Melanocyte of skin (primary cell): ENCODE data around the gene PPP1R14B. TPM values are rescaled to one million over a fixed set of nuclear protein-coding genes. Genes with fewer than 3 reads are reported as not detected.

Source experiments
- total RNA-seq, 2 donors: library from RNA; depleted of rRNA; stranded (reverse); fragments of >200 nt; gene quantifications; 2 replicates each; pipeline ENCODE4 v1.2.3, GENCODE V29; 2012

The PPP1R14B gene, protein sequence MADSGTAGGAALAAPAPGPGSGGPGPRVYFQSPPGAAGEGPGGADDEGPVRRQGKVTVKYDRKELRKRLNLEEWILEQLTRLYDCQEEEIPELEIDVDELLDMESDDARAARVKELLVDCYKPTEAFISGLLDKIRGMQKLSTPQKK
- total RNA-seq, result 100 to 1,000 TPM in 1 of 2 donors, 10 to 100 TPM in 1; 66.8 to 144 TPM

DNA sequence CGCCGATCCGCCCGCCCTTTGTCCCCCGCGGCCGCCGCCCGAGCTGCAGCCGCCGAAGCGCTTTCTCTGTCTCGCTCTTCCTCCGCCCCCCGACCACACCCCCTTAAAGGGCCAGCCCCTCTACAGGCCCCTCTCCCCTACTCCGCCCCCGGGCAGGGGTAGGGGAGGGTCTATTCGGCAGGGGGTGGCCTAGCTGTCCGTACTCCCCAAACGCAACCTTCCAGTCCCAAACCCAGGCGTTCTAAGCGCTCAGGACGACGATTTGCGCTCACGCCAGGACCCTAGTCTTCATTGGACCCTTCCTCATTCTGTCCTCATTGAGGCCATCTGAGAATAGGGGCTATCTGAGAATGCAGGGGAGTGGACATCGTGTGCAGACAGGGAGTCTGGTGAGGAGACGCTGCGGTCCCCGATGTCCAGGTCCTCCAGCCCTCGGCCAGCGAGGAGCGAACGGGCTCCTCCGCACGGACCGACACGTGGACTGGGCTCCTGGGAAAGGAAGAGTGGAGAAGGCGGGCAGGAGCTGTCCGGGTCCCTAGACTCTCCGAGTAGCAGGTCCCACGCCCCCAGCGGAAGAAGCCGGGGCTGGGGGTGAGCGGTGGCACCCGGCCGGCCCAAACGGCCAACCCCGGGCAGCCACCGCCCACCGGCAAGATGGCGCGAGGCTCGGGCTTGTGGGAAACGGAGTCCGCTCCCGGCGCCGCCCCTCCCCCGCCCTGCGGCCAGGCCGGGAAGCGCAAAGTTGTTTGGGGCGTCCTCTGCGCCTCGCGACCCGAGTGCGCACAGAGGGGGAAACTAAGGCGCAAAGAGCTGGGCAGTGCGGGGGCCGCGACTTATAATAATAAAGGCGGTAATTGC, at the start of gene PPP1R14B:
Gene PPP1R14B (minus strand): TSS at position 73 of the 858 bp plus-strand sequence. CDS start 270 bp downstream, outside the sequence.

DNA sequence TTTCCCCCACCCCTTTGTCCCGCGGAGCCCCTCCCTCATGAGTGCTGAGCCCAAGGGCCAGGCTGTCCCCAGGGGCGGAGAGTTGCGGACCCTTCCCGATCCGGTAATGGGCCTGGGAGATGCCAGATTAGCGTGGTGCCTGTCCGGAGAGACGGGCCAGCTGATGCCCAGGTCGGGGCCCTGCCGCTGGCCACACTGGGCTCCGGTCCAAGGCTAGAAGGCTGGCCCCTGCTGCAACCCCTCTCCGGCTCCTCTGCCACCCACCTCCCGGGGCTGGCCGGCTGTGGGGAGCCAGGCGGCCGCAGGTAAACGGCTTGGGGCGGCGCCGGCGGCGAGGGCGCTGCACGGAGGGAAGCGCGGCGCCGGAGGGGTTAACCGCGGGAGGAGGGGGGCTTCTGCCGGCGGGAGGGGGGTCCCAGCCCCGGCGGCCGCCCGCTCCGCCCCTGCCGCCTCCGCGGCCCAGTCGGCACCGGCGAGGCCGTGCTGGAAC, 44.6 kb upstream of the PPP1R14B start, which contains the start of gene KCNK4:
Gene KCNK4 (plus strand): TSS at position 41 of the 490 bp plus-strand sequence. CDS start 1,717 bp downstream, outside the sequence.

DNA sequence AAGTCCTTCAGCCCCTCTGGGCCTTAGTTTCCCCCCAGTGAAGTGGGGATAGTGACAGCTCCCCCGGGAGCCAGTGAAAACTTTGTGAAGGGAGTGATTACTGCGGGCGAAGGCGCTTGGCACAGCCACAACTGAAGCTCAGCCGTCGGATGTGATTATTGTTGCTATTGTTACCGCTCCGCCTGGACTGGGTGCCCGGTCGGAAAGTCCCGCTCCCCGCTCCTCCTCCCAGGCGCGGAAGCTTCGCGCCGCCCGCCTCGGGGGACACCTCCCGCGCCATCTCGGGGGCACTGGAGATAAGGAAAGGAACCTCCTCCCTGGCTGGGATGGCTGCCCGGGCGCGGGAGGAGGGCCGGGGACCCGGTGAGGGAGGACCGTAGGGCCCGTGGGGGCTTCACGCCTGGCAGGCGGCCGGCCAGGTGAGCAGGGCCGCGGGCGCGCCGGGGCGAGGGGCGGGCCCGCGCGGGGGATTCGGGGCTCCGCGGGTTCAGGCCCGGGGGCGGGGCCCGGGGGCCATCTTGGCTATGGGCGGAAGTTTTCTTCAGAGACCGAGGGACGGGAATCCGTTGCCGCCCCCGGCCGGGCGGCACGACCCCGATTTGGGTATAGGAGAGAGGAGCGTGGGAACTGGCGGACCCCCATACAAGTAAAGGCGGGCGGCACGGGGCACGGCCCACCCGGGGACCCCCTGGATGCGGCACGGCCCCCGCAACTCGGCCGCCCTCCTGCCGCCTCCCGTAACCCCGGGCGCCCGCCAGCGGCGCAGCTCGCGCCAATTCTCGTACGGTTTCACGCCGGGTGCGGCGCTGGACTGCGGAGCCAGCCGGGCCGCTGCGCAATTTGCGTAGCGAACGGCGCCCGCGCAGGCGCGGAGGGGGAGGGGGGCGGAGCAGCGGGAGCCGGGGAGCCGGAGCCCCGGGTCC, 38.5 kb upstream of the PPP1R14B start, which contains the start of gene GPR137:
Gene GPR137 (plus strand): TSS at position 887 of the 923 bp plus-strand sequence. CDS start 677 bp downstream, outside the sequence.

DNA sequence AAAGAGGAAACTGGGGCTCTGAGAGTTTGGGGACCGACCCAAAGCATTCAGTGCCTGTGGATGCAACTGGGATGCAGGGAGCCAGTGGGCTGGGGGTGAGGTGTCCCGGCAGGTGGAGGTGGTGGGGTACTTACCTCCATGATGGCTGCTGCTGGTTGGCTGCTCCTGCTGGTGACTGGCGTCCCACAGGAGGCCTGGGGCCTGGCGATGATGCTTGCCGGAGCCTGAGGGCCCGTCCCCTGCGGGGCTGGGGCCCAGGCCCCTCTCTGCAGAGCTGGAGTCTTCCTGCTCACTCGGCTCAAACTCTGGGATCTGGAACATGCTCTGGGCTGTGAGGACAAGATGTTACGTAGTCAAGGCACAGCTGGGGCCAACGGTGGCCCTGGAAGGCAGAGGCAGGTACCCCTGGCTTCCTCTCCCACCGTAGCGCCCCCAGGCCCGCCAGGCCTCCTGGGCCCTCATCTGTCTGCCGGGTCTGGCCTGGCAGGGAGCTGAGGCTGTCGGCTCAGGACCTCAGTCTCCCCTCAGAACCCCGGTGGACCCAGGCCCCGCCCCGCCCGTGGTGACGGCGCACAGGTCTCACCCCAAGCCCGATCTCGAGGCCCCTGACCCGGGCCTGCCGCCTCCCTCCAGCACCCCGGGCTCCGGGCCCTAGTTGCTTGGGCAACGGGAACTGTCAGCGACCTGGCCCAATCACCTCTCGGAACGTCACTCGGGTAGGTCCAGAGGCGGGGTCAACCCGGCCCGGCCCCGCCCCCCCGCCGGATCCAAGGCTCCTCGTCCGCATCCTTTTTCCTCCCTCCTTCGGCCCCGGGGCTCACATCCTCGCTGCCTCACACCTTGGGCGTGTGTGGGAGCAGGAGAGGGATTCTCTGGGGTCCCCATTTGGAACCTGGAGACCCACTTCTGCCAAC, 37.6 kb upstream of the PPP1R14B start, which contains the start of gene BAD:
Gene BAD (minus strand): TSS at position 618 of the 914 bp plus-strand sequence. CDS start 297 bp downstream, at position 321.

DNA sequence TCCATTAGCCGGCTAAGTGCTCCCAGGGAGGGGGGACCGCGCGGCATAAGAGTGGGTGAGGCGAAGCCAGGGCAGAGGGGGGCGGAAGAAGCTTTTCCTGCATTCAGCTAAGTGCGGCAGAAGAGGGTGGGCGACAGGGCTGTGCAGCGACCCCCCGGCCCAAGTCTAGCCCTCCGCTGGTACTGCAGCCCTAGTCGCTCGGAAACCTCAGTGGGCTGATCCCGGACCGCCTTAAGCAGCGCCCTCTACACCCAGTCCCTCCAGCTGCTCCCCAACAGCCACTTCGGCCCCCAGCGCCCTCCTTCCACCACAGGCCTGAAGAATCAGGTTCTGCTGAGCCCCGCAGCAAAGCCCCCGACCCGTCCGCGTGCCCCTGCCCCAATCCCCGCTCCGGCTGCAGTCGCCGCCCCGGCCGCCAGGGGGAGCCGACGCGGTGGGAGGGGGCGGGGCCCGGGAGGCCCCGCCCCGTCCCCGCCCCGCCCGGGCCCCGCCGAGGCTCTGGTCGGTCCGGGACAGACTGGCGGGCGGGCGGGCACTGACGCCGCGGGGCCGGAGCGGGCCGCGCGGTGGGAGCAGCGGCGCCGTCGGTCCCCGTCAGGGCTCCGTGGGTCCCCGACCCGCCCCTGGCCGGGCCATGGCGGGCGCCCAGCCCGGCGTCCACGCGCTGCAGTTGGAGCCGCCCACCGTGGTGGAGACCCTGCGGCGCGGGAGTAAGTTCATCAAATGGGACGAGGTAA, 4.4 kb upstream of the PPP1R14B start, which contains the start of gene PLCB3:
Gene PLCB3 (plus strand): TSS at position 515 of the 737 bp plus-strand sequence. CDS start 120 bp downstream, at position 635.

DNA sequence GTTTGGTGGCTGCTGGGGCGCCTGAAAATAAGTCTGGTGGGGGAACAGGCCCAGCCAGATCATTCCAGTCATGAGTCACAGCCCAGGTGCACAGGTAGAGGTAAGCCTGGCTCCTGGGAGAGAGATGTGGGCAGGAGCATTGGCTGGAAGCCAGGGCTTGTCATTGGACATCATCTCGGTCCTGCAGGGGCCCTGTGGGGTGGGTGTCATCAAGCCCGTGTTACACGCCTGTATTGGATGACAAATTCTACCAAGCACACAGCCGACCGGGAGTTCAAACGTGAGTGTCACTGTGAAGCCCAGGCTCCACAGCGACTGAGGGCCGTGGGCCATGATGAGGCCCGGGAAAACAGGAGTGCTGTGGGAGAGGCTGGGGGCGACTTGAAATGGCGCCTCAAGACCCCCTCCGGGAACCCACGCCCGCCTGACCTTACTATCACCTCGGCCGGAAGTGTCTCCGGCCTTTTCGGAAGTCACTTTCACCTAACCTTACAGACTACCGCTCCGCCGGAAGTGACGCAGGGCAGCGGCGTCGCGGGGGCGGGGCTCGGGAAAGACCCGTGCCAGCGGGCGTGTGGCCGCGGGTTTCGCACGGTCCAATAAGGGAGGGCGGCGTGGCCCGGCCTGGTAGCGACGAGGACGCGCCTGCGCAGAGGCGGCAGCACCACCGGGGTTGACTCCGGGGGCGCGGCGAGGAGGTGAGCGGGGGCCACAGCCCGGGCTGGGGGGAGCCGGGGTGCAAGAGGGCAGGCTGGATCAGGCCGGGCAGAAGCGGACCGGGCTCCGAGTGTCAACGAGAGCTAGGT, 6.1 kb downstream of the PPP1R14B start, which contains the start of gene FKBP2:
Gene FKBP2 (plus strand): TSS at position 661 of the 806 bp plus-strand sequence. CDS start 1,293 bp downstream, outside the sequence.

DNA sequence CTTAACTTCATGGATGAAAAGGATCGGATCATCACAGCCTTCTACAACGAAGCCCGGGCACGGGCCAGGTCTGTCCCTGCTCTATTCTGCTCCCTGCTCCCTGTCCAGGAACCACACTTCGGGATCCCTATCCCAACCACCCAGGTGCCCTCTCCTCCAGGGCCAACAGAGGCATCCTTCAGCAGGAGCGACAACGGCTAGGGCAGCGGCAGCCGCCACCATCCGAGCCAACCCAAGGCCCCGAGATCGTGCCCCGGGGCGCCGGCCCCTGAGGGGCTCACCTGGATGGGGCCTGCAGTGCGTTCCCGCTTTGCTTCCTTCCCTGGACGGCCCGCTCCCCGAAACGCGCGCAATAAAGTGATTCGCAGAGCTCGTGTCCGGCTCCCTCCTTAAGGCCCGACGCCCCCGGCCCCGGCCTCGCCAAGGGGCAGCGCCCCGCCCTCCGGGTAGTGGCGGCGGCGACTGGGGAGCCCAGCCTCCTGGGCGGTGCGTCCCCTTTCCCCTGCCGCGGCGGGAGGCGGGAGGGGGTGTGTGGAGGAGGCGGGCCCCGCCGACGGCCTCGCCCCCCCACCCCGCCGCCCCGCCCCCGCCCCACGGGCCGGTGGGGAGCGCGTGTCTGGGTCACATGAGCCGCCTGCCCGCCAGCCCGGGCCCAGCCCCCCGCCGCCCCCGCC, 12.7 kb downstream of the PPP1R14B start, which contains the start of gene VEGFB:
Gene VEGFB (plus strand): TSS at position 672 of the 674 bp plus-strand sequence. CDS start 250 bp downstream, outside the sequence.

DNA sequence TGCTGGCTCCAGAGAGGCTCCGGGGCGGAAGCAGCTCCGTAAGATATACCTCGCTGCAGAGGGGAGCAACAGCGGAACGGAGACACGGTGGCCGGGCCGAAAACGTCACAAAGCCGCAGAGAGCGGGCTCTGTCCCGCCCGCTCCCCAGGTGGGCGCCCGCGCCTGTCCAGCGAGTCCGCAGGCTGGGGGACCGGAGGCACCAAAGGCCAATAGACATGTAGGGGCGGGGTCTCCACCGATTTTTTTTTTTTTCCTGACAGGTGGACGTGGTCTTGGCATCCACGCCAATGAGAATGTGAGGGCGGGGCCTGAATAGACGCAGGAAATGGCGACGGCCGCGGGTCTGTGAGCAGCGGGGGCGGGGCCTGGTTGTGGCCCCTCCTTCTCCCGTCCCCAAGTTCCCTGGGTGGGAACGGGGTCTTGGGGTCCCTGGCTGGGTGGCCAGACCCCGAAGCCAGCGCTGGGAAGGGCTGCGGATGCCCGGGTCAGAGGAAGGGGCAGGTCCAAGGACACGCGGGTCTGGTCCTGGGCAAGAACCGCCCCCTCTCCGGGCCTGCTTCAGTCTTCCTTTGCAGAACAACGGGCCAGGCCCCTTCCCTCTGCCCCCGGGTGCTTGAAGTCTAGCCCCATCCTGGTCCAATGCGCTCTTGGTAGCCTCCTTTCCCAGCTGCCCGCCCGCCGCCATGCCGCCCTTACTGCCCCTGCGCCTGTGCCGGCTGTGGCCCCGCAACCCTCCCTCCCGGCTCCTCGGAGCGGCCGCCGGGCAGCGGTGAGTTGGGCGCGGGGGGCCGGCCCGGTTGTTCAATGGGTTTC, 16.4 kb downstream of the PPP1R14B start, which contains the start of gene DNAJC4:
Gene DNAJC4 (plus strand): TSS at position 378 of the 814 bp plus-strand sequence. CDS start 307 bp downstream, at position 685.

DNA sequence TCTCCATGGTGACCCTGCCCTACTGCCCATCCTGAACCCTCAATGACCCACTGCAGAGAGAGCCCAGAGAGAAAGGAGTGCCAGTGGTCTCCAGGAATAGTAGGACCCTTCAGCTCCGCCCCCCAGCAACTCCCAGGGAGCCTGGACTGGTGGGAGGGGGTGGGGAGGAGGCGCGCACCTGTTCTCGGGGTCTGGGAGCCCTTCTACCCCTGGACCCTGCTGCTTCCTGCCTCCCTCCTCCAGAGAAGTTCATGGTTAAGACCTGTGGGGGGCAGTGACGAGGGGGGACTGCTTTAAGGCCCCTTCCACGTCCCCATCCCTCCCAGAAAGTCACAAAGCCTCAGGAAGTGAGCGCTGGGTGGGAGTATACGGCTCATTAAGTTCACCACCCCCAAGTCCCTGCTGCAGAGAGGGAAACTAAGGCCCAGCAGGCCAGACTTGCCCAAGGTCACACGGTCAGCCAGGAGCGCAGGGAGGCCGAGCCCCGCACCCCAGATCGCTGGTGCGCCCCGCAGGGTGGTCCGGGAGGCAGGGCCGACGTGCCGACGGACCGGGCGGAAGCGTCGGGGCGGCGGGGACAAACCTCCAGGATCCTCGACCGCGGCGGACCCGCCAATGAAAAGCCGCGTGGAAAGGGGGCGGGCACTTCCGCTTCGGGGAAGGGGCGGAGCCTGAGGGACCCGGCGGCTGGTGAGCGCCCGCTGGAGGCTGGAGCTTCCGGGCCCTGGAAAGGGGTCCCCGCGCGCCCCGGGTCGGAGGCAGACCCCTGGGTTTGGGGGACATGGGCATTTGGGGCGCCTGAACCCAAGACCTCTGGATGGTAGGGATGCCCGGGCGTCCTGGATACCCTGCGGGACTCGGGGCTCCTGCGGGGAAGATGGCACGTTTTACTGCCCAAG, 20.9 kb downstream of the PPP1R14B start, which contains the start of the genes NUDT22 and TRPT1:
Gene NUDT22 (plus strand): TSS at position 667 of the 899 bp plus-strand sequence. CDS start 379 bp downstream, outside the sequence.
Gene TRPT1 (minus strand): TSS at position 579 of the 899 bp plus-strand sequence. CDS start 326 bp downstream, at position 253.

DNA sequence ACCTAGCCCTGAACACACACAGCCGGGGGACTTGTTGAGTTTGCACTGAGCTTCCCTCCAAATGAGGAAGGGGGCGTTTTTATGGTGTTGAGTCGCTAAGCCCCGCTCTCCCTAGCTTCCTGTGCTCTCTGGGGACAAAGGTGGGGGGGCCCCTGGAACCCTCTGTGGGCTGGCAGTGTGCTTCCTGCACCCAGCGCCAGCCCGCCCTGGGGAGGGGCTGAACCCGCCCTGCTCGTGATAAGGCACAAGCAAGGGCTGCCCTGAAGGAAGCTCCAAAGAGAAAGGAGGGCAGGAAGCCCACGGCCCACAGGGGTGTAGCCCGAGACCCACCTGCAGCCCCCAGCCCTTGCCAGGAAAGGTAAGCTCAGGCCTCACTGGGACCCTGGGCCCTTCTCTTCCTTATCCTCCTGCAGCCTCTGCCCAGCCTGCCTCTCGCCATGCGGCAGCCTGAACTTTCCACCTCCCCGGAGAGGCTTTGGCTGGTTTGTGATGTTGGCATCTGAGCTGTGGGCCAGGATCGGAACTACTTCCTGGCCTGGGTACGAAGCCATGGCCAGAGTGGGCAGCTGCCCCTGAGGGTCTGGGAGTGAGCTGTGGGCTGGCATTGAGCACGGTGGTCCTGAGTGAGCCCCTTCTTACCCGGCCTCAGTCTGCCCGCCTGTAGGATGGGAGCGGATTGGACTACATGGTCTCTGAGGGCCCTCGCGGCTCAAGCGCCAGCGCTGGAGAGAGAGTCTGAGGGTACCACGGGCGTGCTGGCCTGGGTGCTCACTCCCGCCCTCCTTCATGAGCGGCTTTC, 40.1 kb downstream of the PPP1R14B start, which contains the start of gene FERMT3:
Gene FERMT3 (plus strand): TSS at position 265 of the 799 bp plus-strand sequence. CDS start 644 bp downstream, outside the sequence.

